ENCODE results near the gene KLHL33.

The KLHL33 gene

DNA sequence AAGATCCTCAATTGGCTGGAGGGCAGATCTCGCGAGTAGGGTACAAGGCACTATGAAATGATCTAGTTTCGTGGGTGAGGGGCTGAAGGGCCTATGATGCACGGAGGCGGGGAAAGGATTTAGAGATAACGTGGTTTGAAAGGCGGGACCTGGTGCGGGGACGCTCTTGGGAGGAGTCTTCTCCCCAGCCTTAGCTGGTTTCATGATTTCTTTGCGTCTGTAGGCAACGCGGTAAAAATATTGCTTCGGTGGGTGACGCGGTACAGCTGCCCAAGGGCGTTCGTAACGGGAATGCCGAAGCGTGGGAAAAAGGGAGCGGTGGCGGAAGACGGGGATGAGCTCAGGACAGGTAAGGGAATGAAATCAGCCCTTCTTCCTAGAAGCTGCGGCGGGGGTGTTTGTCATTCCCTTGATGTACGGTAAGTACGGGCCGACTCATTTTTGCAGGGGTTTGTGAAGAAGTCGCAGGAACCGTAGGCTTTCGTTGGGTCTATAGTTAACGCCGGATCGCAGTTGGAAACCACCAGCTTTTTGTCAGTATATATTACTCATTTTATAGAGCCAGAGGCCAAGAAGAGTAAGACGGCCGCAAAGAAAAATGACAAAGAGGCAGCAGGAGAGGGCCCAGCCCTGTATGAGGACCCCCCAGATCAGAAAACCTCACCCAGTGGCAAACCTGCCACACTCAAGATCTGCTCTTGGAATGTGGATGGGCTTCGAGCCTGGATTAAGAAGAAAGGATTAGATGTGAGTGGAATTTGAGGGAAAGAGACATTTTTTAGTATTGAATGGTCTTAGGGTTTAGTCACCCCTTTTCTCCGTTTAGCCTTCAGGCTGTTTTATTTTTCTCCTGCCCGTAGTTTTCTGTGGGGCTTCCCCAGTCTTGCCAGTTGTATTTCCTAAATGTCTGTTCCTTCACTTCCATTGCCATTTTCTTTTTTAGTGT lies 19.7 kb upstream of the KLHL33 start (continued):
- TF ChIP-seq, protein P1, sequence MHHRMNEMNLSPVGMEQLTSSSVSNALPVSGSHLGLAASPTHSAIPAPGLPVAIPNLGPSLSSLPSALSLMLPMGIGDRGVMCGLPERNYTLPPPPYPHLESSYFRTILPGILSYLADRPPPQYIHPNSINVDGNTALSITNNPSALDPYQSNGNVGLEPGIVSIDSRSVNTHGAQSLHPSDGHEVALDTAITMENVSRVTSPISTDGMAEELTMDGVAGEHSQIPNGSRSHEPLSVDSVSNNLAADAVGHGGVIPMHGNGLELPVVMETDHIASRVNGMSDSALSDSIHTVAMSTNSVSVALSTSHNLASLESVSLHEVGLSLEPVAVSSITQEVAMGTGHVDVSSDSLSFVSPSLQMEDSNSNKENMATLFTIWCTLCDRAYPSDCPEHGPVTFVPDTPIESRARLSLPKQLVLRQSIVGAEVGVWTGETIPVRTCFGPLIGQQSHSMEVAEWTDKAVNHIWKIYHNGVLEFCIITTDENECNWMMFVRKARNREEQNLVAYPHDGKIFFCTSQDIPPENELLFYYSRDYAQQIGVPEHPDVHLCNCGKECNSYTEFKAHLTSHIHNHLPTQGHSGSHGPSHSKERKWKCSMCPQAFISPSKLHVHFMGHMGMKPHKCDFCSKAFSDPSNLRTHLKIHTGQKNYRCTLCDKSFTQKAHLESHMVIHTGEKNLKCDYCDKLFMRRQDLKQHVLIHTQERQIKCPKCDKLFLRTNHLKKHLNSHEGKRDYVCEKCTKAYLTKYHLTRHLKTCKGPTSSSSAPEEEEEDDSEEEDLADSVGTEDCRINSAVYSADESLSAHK (tag by site-specific recombination; IDR thresholded peaks at IDR 0.05) = no peak
- TF ChIP-seq SP2 (tag by site-specific recombination; IDR thresholded peaks at IDR 0.05) = peak; percentile 74
- TF ChIP-seq, protein P2, sequence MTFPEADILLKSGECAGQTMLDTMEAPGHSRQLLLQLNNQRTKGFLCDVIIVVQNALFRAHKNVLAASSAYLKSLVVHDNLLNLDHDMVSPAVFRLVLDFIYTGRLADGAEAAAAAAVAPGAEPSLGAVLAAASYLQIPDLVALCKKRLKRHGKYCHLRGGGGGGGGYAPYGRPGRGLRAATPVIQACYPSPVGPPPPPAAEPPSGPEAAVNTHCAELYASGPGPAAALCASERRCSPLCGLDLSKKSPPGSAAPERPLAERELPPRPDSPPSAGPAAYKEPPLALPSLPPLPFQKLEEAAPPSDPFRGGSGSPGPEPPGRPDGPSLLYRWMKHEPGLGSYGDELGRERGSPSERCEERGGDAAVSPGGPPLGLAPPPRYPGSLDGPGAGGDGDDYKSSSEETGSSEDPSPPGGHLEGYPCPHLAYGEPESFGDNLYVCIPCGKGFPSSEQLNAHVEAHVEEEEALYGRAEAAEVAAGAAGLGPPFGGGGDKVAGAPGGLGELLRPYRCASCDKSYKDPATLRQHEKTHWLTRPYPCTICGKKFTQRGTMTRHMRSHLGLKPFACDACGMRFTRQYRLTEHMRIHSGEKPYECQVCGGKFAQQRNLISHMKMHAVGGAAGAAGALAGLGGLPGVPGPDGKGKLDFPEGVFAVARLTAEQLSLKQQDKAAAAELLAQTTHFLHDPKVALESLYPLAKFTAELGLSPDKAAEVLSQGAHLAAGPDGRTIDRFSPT (tag by site-specific recombination; IDR thresholded peaks at IDR 0.05) = no peak
- TF ChIP-seq ZXDB (tag by site-specific recombination; IDR thresholded peaks at IDR 0.05) = peak; percentile 12
- TF ChIP-seq ZNF571 (tag by site-specific recombination; IDR thresholded peaks at IDR 0.05) = no peak
- TF ChIP-seq YY1 (tag by site-specific recombination; IDR thresholded peaks at IDR 0.05) = 0 out of 2 replicates have a peak, but pooled peaks have one; percentile 4
- TF ChIP-seq, protein P3, sequence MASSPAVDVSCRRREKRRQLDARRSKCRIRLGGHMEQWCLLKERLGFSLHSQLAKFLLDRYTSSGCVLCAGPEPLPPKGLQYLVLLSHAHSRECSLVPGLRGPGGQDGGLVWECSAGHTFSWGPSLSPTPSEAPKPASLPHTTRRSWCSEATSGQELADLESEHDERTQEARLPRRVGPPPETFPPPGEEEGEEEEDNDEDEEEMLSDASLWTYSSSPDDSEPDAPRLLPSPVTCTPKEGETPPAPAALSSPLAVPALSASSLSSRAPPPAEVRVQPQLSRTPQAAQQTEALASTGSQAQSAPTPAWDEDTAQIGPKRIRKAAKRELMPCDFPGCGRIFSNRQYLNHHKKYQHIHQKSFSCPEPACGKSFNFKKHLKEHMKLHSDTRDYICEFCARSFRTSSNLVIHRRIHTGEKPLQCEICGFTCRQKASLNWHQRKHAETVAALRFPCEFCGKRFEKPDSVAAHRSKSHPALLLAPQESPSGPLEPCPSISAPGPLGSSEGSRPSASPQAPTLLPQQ (tag by site-specific recombination; IDR thresholded peaks at IDR 0.05) = no peak; the same call in 1 of the 2 replicates
- TF ChIP-seq, protein P4, sequence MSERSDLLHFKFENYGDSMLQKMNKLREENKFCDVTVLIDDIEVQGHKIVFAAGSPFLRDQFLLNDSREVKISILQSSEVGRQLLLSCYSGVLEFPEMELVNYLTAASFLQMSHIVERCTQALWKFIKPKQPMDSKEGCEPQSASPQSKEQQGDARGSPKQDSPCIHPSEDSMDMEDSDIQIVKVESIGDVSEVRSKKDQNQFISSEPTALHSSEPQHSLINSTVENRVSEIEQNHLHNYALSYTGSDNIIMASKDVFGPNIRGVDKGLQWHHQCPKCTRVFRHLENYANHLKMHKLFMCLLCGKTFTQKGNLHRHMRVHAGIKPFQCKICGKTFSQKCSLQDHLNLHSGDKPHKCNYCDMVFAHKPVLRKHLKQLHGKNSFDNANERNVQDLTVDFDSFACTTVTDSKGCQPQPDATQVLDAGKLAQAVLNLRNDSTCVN (tag by site-specific recombination; optimal IDR thresholded peaks at IDR 0.05) = peak; percentile 74
- TF ChIP-seq SP3 (tag by site-specific recombination; IDR thresholded peaks at IDR 0.05) = peak; percentile 44

DNA sequence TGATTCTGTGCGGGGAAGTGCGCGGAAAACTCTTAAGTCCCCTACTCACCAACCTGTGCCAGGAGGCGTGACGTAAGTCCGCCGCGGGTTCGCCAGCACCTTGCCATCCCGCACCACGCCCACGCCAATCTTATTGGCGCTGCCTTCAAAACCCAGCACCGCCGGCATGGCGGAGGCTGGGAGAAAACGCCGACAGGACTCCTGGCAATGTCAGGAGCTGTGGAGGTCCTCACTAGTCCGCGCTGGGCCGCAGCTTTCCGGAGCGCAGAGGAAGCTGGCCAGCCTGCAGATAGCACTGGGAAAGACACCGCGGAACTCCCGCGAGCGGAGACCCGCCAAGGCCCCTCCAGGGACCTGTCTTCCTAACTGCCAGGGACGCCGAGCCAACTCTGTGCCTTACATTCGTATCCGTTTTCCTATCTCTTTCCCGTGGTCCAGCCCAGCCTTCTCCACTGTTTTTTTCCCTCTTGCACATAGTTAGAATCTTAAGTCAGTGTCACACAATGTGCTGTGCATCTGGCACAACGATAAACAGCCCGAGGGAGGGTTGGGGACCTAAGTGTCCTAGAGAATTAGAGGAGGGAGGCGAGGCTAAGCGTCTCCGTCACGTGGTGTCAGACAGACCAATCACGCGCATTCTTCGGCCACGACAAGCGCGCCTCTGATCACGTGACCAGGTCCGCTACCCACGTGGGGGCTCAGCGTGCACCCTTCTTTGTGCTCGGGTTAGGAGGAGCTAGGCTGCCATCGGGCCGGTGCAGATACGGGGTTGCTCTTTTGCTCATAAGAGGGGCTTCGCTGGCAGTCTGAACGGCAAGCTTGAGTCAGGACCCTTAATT lies 18.8 kb upstream of the KLHL33 start, which contains the start of the genes APEX1 and OSGEP:
APEX1 (plus strand) TSS at position 711 of the 839 bp plus-strand sequence. CDS start 420 bp downstream, outside the sequence.
OSGEP (minus strand) TSS at position 297 of the 839 bp plus-strand sequence; CDS start at position 168, 129 bp downstream.
- Histone ChIP-seq H3K9me3 (ENCODE audit: control insufficient read depth, insufficient read depth, low read depth, low read length) (no peaks in the 10 kb centered on the region), H3K27ac (ENCODE audit: extremely low read depth, low read depth, low read length) (peak within 1 kb of the TSS; percentile 87), H3K36me3 (ENCODE audit: control insufficient read depth in 2 of 2, insufficient read depth in 1 of 2, low read length in 2 of 2) (peaks cover 46 to 71% of the 10 kb centered on the region in 2 experiments), H3K4me1 (ENCODE audit: control insufficient read depth, insufficient read depth, low read length) (no peaks in the 10 kb centered on the region; the same call in none of the 2 replicates), H3K4me3 (ENCODE audit: low read depth, low read length) (peak within 1 kb of the TSS; percentile 91)
- ChIA-PET POLR2A (interaction anchor here (0.6 to 3.0 kb wide), 17 partner anchors 13 to 230 kb away, joined by 3 to 51 read pairs (median 3); partner anchors contain the start of genes CCNB1IP1, KLHL33, PARP2 and PNP), CTCF (interaction anchor here (0.6 to 1.3 kb wide), 9 partner anchors 10 to 534 kb away, joined by 3 to 4 read pairs (median 3); no protein-coding TSS in a partner anchor)
- TF ChIP-seq ZNF155 (tag by site-specific recombination; IDR thresholded peaks at IDR 0.05) (no peak), SETDB1 (IDR thresholded peaks at IDR 0.05; ENCODE audit: insufficient read length, low read length) (no peak), GFI1B (tag by site-specific recombination; IDR thresholded peaks at IDR 0.05) (no peak), EGR2 (tag by site-specific recombination; IDR thresholded peaks at IDR 0.05; ENCODE audit: low read depth) (peak; percentile 59), ZNF132 (tag by site-specific recombination; IDR thresholded peaks at IDR 0.05; ENCODE audit: borderline replicate concordance) (no peak), SP2 (tag by site-specific recombination; IDR thresholded peaks at IDR 0.05) (peak; percentile 75; the same call in 1 of the 2 replicates), ZNF654 (tag by site-specific recombination; IDR thresholded peaks at IDR 0.05; ENCODE audit: low read depth) (no peak), ZNF404 (tag by site-specific recombination; IDR thresholded peaks at IDR 0.05) (no peak), ZNF664 (tag by site-specific recombination; IDR thresholded peaks at IDR 0.05) (no peak), ZNF416 (tag by site-specific recombination; IDR thresholded peaks at IDR 0.05) (no peak)
- TF ChIP-seq, protein P5, sequence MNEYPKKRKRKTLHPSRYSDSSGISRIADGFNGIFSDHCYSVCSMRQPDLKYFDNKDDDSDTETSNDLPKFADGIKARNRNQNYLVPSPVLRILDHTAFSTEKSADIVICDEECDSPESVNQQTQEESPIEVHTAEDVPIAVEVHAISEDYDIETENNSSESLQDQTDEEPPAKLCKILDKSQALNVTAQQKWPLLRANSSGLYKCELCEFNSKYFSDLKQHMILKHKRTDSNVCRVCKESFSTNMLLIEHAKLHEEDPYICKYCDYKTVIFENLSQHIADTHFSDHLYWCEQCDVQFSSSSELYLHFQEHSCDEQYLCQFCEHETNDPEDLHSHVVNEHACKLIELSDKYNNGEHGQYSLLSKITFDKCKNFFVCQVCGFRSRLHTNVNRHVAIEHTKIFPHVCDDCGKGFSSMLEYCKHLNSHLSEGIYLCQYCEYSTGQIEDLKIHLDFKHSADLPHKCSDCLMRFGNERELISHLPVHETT (tag by site-specific recombination; IDR thresholded peaks at IDR 0.05) = peak; percentile 71
- TF ChIP-seq, protein P6, sequence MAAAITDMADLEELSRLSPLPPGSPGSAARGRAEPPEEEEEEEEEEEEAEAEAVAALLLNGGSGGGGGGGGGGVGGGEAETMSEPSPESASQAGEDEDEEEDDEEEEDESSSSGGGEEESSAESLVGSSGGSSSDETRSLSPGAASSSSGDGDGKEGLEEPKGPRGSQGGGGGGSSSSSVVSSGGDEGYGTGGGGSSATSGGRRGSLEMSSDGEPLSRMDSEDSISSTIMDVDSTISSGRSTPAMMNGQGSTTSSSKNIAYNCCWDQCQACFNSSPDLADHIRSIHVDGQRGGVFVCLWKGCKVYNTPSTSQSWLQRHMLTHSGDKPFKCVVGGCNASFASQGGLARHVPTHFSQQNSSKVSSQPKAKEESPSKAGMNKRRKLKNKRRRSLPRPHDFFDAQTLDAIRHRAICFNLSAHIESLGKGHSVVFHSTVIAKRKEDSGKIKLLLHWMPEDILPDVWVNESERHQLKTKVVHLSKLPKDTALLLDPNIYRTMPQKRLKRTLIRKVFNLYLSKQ (tag by site-specific recombination; IDR thresholded peaks at IDR 0.05; ENCODE audit: borderline replicate concordance) = no peak
- TF ChIP-seq, protein P7, sequence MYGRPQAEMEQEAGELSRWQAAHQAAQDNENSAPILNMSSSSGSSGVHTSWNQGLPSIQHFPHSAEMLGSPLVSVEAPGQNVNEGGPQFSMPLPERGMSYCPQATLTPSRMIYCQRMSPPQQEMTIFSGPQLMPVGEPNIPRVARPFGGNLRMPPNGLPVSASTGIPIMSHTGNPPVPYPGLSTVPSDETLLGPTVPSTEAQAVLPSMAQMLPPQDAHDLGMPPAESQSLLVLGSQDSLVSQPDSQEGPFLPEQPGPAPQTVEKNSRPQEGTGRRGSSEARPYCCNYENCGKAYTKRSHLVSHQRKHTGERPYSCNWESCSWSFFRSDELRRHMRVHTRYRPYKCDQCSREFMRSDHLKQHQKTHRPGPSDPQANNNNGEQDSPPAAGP (tag by site-specific recombination; IDR thresholded peaks at IDR 0.05) = peak; percentile 82; the same call in 1 of the 2 replicates
